ENCODE measurements around the gene TRIM14.

GRCh38 chr9:98099898-98100297 lies 19.1 kb downstream of the TRIM14 start:
- no peak for TF ChIP-seq CTCF (CRISPR knock-in tag; IDR thresholded peaks at IDR 0.05)
- TF ChIP-seq ZNF597 (CRISPR knock-in tag; IDR thresholded peaks at IDR 0.05), result no peak
- no peak for TF ChIP-seq ZFX (CRISPR knock-in tag; IDR thresholded peaks at IDR 0.05; ENCODE audit: low read depth)
- no peak for TF ChIP-seq ISL2 (CRISPR knock-in tag; IDR thresholded peaks at IDR 0.05)
- TF ChIP-seq ETS1 (CRISPR knock-in tag; IDR thresholded peaks at IDR 0.05), result no peak
- TF ChIP-seq KDM1A (CRISPR knock-in tag; IDR thresholded peaks at IDR 0.05), result no peak

All from HepG2 (cell line).